Neural progenitor cell (in vitro differentiated cells): Measurements from ENCODE around the gene NUP50. TPM values are rescaled to one million over a fixed set of nuclear protein-coding genes. Genes with fewer than 3 reads are reported as not detected.

Experiments
- DNase-seq: peaks from one replicate; pipeline ENCODE4 v3.0.0-alpha.2; 2016; ENCODE audit warnings: low spot score
- H2AFZ ChIP-seq: fragments of 200-600 bp; sonication (generic); replicated peaks from 2 replicates; pipeline ENCODE4 v1.6.1; 2016; ENCODE audit warnings: antibody characterized with exemption
- H3F3A ChIP-seq: fragments of 200-600 bp; sonication (generic); 2 replicates; pipeline ENCODE4 v1.6.1; 2016; ENCODE audit warnings: antibody characterized with exemption, low read depth
- H3K27ac ChIP-seq: fragments of 200-600 bp; sonication (generic); 2 replicates; pipeline ENCODE4 v1.5.1; 2016; ENCODE audit warnings: mild to moderate bottlenecking
- H3K27me3 ChIP-seq: fragments of 200-600 bp; sonication (generic); 2 replicates; pipeline ENCODE4 v1.6.1; 2016; ENCODE audit warnings: mild to moderate bottlenecking, moderate library complexity
- H3K36me3 ChIP-seq: fragments of 200-600 bp; sonication (generic); 2 replicates; pipeline ENCODE4 v1.5.1; 2016
- H3K4me1 ChIP-seq: fragments of 200-600 bp; sonication (generic); 2 replicates; pipeline ENCODE4 v1.6.1; 2016; ENCODE audit warnings: mixed run types
- H3K4me2 ChIP-seq: fragments of 200-600 bp; sonication (generic); 2 replicates; pipeline ENCODE4 v1.6.1; 2016
- H3K4me3 ChIP-seq: fragments of 200-600 bp; sonication (generic); 2 replicates; pipeline ENCODE4 v1.5.1; 2016
- H3K79me2 ChIP-seq: fragments of 200-600 bp; sonication (generic); 2 replicates; pipeline ENCODE4 v1.6.1; 2016; ENCODE audit warnings: low read depth
- H3K9ac ChIP-seq: fragments of 200-600 bp; sonication (generic); 2 replicates; pipeline ENCODE4 v1.6.1; 2016
- H3K9me3 ChIP-seq: fragments of 200-600 bp; sonication (generic); 2 replicates; pipeline ENCODE4 v1.5.1; 2016; ENCODE audit warnings: low read depth
- H4K20me1 ChIP-seq: fragments of 200-600 bp; sonication (generic); 2 replicates; pipeline ENCODE4 v1.6.1; 2016; ENCODE audit warnings: low read depth
- H3K27ac Mint-ChIP-seq: 3 replicates; pipeline ENCODE4 v1.8.0; 2021; ENCODE audit warnings: mixed read lengths
- H3K27me3 Mint-ChIP-seq: 2 replicates; pipeline ENCODE4 v1.8.0; 2022; ENCODE audit warnings: low read depth, mild to moderate bottlenecking, inconsistent platforms, moderate library complexity, mixed read lengths; ENCODE audit not compliant: insufficient read depth
- H3K36me3 Mint-ChIP-seq: 3 replicates; pipeline ENCODE4 v1.8.0; 2021; ENCODE audit warnings: mixed read lengths
- H3K4me1 Mint-ChIP-seq: 3 replicates; pipeline ENCODE4 v1.8.0; 2021; ENCODE audit warnings: mixed read lengths
- H3K4me3 Mint-ChIP-seq: 3 replicates; pipeline ENCODE4 v1.8.0; 2021; ENCODE audit warnings: mild to moderate bottlenecking, moderate library complexity, mixed read lengths
- H3K9me3 Mint-ChIP-seq: 3 replicates; pipeline ENCODE4 v1.8.0; 2020; ENCODE audit warnings: mixed read lengths
- EZH2 ChIP-seq: fragments of 200-600 bp; sonication (generic); IDR thresholded peaks from 2 replicates; pipeline ENCODE4 v1.6.1; 2017; ENCODE audit warnings: antibody characterized with exemption, mild to moderate bottlenecking, moderate library complexity
- EZH2phosphoT487 ChIP-seq: fragments of 200-600 bp; sonication (generic); IDR thresholded peaks from 2 replicates; pipeline ENCODE4 v1.6.1; 2017; ENCODE audit warnings: antibody characterized with exemption
- total RNA-seq: library from RNA; depleted of rRNA; stranded (reverse); fragments of >200 nt; gene quantifications from 2 replicates; pipeline ENCODE4 v1.2.3, GENCODE V29; 2015; ENCODE audit warnings: low replicate concordance
- TF ChIP-seq, protein P1 (sequence below): fragments of 200-600 bp; sonication (generic); IDR thresholded peaks from 2 replicates; pipeline ENCODE4 v1.5.1; 2017; ENCODE audit warnings: antibody characterized with exemption, mild to moderate bottlenecking

The NUP50 gene
- total RNA-seq, 1 donor from 2014 or later, result 96.8 TPM

DNA sequence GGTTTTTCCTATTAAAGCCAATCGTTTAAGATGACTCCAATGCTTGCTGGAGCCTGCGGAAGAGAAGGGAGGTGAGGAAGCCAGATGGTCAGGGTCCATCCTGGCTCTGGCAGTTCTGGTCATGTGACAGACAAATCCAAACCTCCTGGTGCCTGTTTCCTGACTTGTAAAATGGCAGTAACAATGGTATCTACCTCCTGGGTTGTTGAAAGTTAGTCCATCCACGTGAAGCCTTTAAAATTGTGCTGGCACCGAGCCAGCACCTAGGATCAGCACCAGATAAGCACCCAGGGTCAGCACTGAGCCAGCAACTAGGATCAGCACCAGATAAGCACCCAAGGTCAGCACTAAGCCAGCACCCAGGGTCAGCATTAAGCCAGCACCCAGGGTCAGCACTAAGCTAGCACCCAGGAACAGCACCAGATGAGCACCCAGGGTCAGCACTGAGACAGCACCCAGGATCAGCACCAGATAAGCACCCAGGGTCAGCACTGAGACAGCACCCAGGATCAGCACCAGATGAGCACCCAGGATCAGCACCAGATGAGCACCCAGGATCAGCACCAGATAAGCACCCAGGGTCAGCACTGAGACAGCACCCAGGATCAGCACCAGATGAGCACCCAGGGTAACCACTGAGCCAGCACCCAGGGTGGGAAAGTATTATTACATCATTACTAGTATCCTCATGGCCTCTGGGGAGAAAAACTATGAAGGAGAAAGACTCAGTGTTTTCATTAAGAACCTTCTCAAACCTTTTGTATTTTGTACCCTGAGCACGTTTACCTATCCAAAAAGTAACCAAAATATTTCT is 59.8 kb downstream of the NUP50 start:
- Mint-ChIP-seq H3K4me1 (peaks cover 55% of the 10 kb centered on the region), H3K9me3 (no peaks in the 10 kb centered on the region), H3K4me3 (no peak overlapping the region), H3K27me3 (no peaks in the 10 kb centered on the region), H3K27ac (no peak overlapping the region), H3K36me3 (no peaks in the 10 kb centered on the region)
- Histone ChIP-seq H3K79me2 (peaks cover 9% of the 10 kb centered on the region), H3K36me3 (no peaks in the 10 kb centered on the region), H3K9ac (no peak overlapping the region), H3F3A (no peaks in the 10 kb centered on the region), H3K27me3 (no peaks in the 10 kb centered on the region), H3K27ac (no peak overlapping the region), H3K4me3 (no peak overlapping the region), H2AFZ (no peak overlapping the region), H3K9me3 (no peaks in the 10 kb centered on the region), H3K4me2 (no peak overlapping the region), H3K4me1 (peaks cover 25% of the 10 kb centered on the region), H4K20me1 (peaks cover 40% of the 10 kb centered on the region)
- no peak for TF ChIP-seq EZH2
- TF ChIP-seq, protein P1, sequence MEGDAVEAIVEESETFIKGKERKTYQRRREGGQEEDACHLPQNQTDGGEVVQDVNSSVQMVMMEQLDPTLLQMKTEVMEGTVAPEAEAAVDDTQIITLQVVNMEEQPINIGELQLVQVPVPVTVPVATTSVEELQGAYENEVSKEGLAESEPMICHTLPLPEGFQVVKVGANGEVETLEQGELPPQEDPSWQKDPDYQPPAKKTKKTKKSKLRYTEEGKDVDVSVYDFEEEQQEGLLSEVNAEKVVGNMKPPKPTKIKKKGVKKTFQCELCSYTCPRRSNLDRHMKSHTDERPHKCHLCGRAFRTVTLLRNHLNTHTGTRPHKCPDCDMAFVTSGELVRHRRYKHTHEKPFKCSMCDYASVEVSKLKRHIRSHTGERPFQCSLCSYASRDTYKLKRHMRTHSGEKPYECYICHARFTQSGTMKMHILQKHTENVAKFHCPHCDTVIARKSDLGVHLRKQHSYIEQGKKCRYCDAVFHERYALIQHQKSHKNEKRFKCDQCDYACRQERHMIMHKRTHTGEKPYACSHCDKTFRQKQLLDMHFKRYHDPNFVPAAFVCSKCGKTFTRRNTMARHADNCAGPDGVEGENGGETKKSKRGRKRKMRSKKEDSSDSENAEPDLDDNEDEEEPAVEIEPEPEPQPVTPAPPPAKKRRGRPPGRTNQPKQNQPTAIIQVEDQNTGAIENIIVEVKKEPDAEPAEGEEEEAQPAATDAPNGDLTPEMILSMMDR, result no peak
- no peak for TF ChIP-seq EZH2phosphoT487
- no peak for DNase-seq

- H3K4me1 ChIP-seq, result peaks cover 21% of the 10 kb centered on the region
- H3K79me2 ChIP-seq, result peaks cover 9% of the 10 kb centered on the region
- no peaks in the 10 kb centered on the region for H3K36me3 Mint-ChIP-seq
- H3K9me3 ChIP-seq, result no peaks in the 10 kb centered on the region
- TF ChIP-seq EZH2, result no peak
- TF ChIP-seq EZH2phosphoT487, result no peak
- TF ChIP-seq, protein P1, result no peak
- no peak overlapping the region for H3K4me3 ChIP-seq
- no peaks in the 10 kb centered on the region for H3K27me3 ChIP-seq
- peaks cover 32% of the 10 kb centered on the region for H4K20me1 ChIP-seq
- peaks cover 47% of the 10 kb centered on the region for H3K4me1 Mint-ChIP-seq
- no peaks in the 10 kb centered on the region for H3F3A ChIP-seq
- H3K27ac Mint-ChIP-seq, result peak overlapping the region; percentile 6
- H3K9ac ChIP-seq, result no peak overlapping the region
- no peaks in the 10 kb centered on the region for H3K27me3 Mint-ChIP-seq
- no peak for DNase-seq
- H3K4me3 Mint-ChIP-seq, result no peak overlapping the region
- no peaks in the 10 kb centered on the region for H3K9me3 Mint-ChIP-seq
- no peaks in the 10 kb centered on the region for H3K36me3 ChIP-seq
- H2AFZ ChIP-seq, result no peak overlapping the region
- H3K27ac ChIP-seq, result no peak overlapping the region
- no peak overlapping the region for H3K4me2 ChIP-seq
These were observed 60.6 kb downstream of the NUP50 start for GRCh38 chr22:45224331-45224730.

GRCh38 chr22:45224988-45225731 is 61.4 kb downstream of the NUP50 start:
- Mint-ChIP-seq H3K36me3 (no peaks in the 10 kb centered on the region), H3K9me3 (no peaks in the 10 kb centered on the region), H3K27me3 (no peaks in the 10 kb centered on the region), H3K4me3 (no peak overlapping the region), H3K27ac (peak overlapping the region; percentile 25), H3K4me1 (peaks cover 46% of the 10 kb centered on the region)
- no peaks in the 10 kb centered on the region for H3K27me3 ChIP-seq
- peaks cover 27% of the 10 kb centered on the region for H4K20me1 ChIP-seq
- TF ChIP-seq, protein P1, result no peak
- no peak for TF ChIP-seq EZH2
- peaks cover 21% of the 10 kb centered on the region for H3K4me1 ChIP-seq
- H3K9ac ChIP-seq, result no peak overlapping the region
- H2AFZ ChIP-seq, result no peak overlapping the region
- no peak overlapping the region for H3K4me3 ChIP-seq
- peaks cover 9% of the 10 kb centered on the region for H3K79me2 ChIP-seq
- H3K36me3 ChIP-seq, result no peaks in the 10 kb centered on the region
- no peak for DNase-seq
- no peaks in the 10 kb centered on the region for H3K9me3 ChIP-seq
- peak overlapping the region; percentile 42 for H3K4me2 ChIP-seq
- no peaks in the 10 kb centered on the region for H3F3A ChIP-seq
- no peak overlapping the region for H3K27ac ChIP-seq
